OCI-LY3 (cell line): Measurements from ENCODE around the gene TSPAN7.

Experiments
- H2AFZ ChIP-seq: fragments of 200-600, 300-600 bp; shearing (Covaris generic); 2 replicates; pipeline ENCODE4 v1.6.0; 2014; ENCODE audit warnings: antibody characterized with exemption, low read depth, low read length
- H3K27ac ChIP-seq: fragments of 200-600, 300-600 bp; sonication (generic); 2 replicates; pipeline ENCODE4 v1.5.1; 2014; ENCODE audit warnings: mild to moderate bottlenecking, low read length, moderate library complexity, mixed read lengths
- H3K27me3 ChIP-seq: fragments of 200-600, 300-600 bp; sonication (generic); 2 replicates; pipeline ENCODE4 v1.6.1; 2014; ENCODE audit warnings: low read depth, low read length, mixed read lengths
- H3K36me3 ChIP-seq: fragments of 200-600, 300-600 bp; sonication (generic); replicated peaks from 2 replicates; pipeline ENCODE3; 2014; ENCODE audit warnings: low read depth, low read length, mixed read lengths
- H3K4me1 ChIP-seq: fragments of 300-600, 200-600 bp; sonication (generic); 2 replicates; pipeline ENCODE4 v1.6.1; 2014; ENCODE audit warnings: low read length, mixed read lengths
- H3K4me2 ChIP-seq: fragments of 200-600, 300-600 bp; sonication (generic); 2 replicates; pipeline ENCODE4 v1.6.1; 2014; ENCODE audit warnings: low read length, mixed read lengths
- H3K4me3 ChIP-seq: fragments of 300-600, 200-600 bp; sonication (generic); 2 replicates; pipeline ENCODE4 v1.5.1; 2014; ENCODE audit warnings: antibody characterized with exemption, mild to moderate bottlenecking, low read length, moderate library complexity
- H3K79me2 ChIP-seq: fragments of 300-600, 200-600 bp; shearing (Covaris generic); 2 replicates; pipeline ENCODE4 v1.6.1; 2014; ENCODE audit warnings: mild to moderate bottlenecking, low read length, mixed read lengths
- H3K9ac ChIP-seq: fragments of 300-600, 200-600 bp; shearing (Covaris generic); 2 replicates; pipeline ENCODE4 v1.6.0; 2014; ENCODE audit warnings: mild to moderate bottlenecking, low read length, moderate library complexity
- H3K9me3 ChIP-seq: fragments of 200-600, 300-600 bp; shearing (Covaris generic); 2 replicates; pipeline ENCODE4 v1.6.1; 2014; ENCODE audit warnings: low read length, mixed read lengths; ENCODE audit not compliant: insufficient read depth
- H4K20me1 ChIP-seq: fragments of 200-600, 300-600 bp; sonication (generic); 2 replicates; pipeline ENCODE4 v1.6.1; 2016; ENCODE audit warnings: low read length, mixed read lengths; ENCODE audit not compliant: insufficient read depth
- CTCF ChIP-seq: fragments of 200-600, 300-600 bp; sonication (generic); IDR thresholded peaks from 2 replicates; pipeline ENCODE4 v1.5.1; 2014; ENCODE audit warnings: antibody characterized with exemption, low read length, low read depth
- EZH2phosphoT487 ChIP-seq: fragments of 200-600 bp; shearing (Covaris generic); IDR thresholded peaks from 2 replicates; pipeline ENCODE4 v1.6.1; 2018; ENCODE audit warnings: antibody characterized with exemption, mixed run types, low read depth

Gene TSPAN7

GRCh38 chrX:38679695-38680094, 118.4 kb downstream of the TSPAN7 start:
- H4K20me1 ChIP-seq, result no peaks in the 10 kb centered on the region
- no peak overlapping the region for H3K9ac ChIP-seq
- no peaks in the 10 kb centered on the region for H3K79me2 ChIP-seq
- no peaks in the 10 kb centered on the region for H3K36me3 ChIP-seq
- H3K27me3 ChIP-seq, result no peaks in the 10 kb centered on the region
- no peak for TF ChIP-seq CTCF
- no peak for TF ChIP-seq EZH2phosphoT487
- no peak overlapping the region for H3K4me2 ChIP-seq
- H2AFZ ChIP-seq, result no peak overlapping the region
- H3K4me1 ChIP-seq, result no peaks in the 10 kb centered on the region
- H3K9me3 ChIP-seq, result no peaks in the 10 kb centered on the region
- no peak overlapping the region for H3K4me3 ChIP-seq
- no peak overlapping the region for H3K27ac ChIP-seq

GRCh38 chrX:38682095-38682494, 120.8 kb downstream of the TSPAN7 start:
- Histone ChIP-seq H3K4me2 (no peak overlapping the region), H3K79me2 (no peaks in the 10 kb centered on the region), H3K27ac (no peak overlapping the region), H2AFZ (no peak overlapping the region), H3K9ac (no peak overlapping the region), H3K27me3 (no peaks in the 10 kb centered on the region), H3K36me3 (no peaks in the 10 kb centered on the region), H3K9me3 (no peaks in the 10 kb centered on the region), H3K4me3 (no peak overlapping the region), H4K20me1 (no peaks in the 10 kb centered on the region), H3K4me1 (no peaks in the 10 kb centered on the region)
- TF ChIP-seq CTCF (no peak), EZH2phosphoT487 (no peak)

- Histone ChIP-seq H3K36me3 (no peaks in the 10 kb centered on the region), H3K4me3 (no peak overlapping the region), H2AFZ (no peak overlapping the region), H4K20me1 (no peaks in the 10 kb centered on the region), H3K4me1 (no peaks in the 10 kb centered on the region), H3K4me2 (no peak overlapping the region), H3K27me3 (no peaks in the 10 kb centered on the region), H3K27ac (no peak overlapping the region), H3K79me2 (no peaks in the 10 kb centered on the region), H3K9me3 (no peaks in the 10 kb centered on the region), H3K9ac (no peak overlapping the region)
- TF ChIP-seq EZH2phosphoT487 (no peak), CTCF (no peak)
These were observed 131.6 kb downstream of the TSPAN7 start for GRCh38 chrX:38692961-38693360.

GRCh38 chrX:38694394-38694793, 133.1 kb downstream of the TSPAN7 start:
- H3K4me2 ChIP-seq, result no peak overlapping the region
- H4K20me1 ChIP-seq, result no peaks in the 10 kb centered on the region
- no peaks in the 10 kb centered on the region for H3K4me1 ChIP-seq
- no peak overlapping the region for H3K9ac ChIP-seq
- TF ChIP-seq EZH2phosphoT487, result no peak
- no peak for TF ChIP-seq CTCF
- H3K79me2 ChIP-seq, result no peaks in the 10 kb centered on the region
- no peaks in the 10 kb centered on the region for H3K27me3 ChIP-seq
- H3K9me3 ChIP-seq, result no peaks in the 10 kb centered on the region
- no peaks in the 10 kb centered on the region for H3K36me3 ChIP-seq
- H3K4me3 ChIP-seq, result no peak overlapping the region
- H2AFZ ChIP-seq, result no peak overlapping the region
- no peak overlapping the region for H3K27ac ChIP-seq
